Endothelial cell of umbilical vein (primary cell): ENCODE measurements around the gene CTNND2. TPM values are rescaled to one million over a fixed set of nuclear protein-coding genes. Genes with fewer than 3 reads are reported as not detected.

Experiments
- BruUV-seq: library from RNA; stranded (reverse); fragments of 400-500 nt; replicated peaks from 2 replicates; lab custom pipeline; 2021; lab: Mats Ljungman, UMichigan
- CTCF ChIA-PET: fragments of 300-600, 350-600 bp; sonication (Branson Sonifier 250); formaldehyde crosslinking; loops from one replicate; lab custom pipeline; 2021; ENCODE audit warnings: antibody characterized with exemption, inconsistent platforms; lab: Charles Lee
- POLR2A ChIA-PET: fragments of 300-600, 350-600 bp; sonication (Branson Sonifier 250); formaldehyde crosslinking; loops from one replicate; lab custom pipeline; 2021; ENCODE audit warnings: antibody characterized with exemption, inconsistent platforms; lab: Charles Lee
- DNase-seq: peaks from one replicate; pipeline ENCODE4 v3.0.0-alpha.2; 2011; ENCODE audit warnings: low read depth, low spot score
- FAIRE-seq: peaks from 2 replicates; lab custom pipeline; 2011; peaks lifted over from hg19 to GRCh38; lab: Jason Lieb, UNC
- H2AFZ ChIP-seq: 2 replicates; pipeline ENCODE4 v1.6.0; 2012; ENCODE audit warnings: low read depth, low read length, control low read depth, inconsistent platforms
- H3K27ac ChIP-seq: 2 replicates; pipeline ENCODE4 v1.5.1; 2011; ENCODE audit warnings: low read depth, mild to moderate bottlenecking, control low read depth, low read length, moderate library complexity; ENCODE audit not compliant: insufficient read depth
- H3K27me3 ChIP-seq, 2 experiments: 2 replicates each; pipeline versions ENCODE4 v1.6.0 to v1.6.1; 2011; ENCODE audit warnings: low read length in 2 of 2, mixed read lengths in 1 of 2; ENCODE audit not compliant: control insufficient read depth in 2 of 2, insufficient read depth in 2 of 2
- H3K36me3 ChIP-seq, 2 experiments: 2 replicates in 1 of 2; 3 replicates in 1 of 2; pipeline ENCODE4 v1.5.1; 2011; ENCODE audit warnings: low read length in 2 of 2, mild to moderate bottlenecking in 1 of 2, moderate library complexity in 1 of 2; ENCODE audit not compliant: control insufficient read depth in 2 of 2, insufficient read depth in 2 of 2; ENCODE audit errors: extremely low read depth in 1 of 2
- H3K4me1 ChIP-seq: 3 replicates; pipeline ENCODE4 v1.5.1; 2011; ENCODE audit warnings: mild to moderate bottlenecking, low read length; ENCODE audit not compliant: control insufficient read depth, insufficient read depth; ENCODE audit errors: extremely low read depth
- H3K4me2 ChIP-seq: 2 replicates; pipeline ENCODE4 v1.6.1; 2011; ENCODE audit warnings: low read length, control low read depth, mixed read lengths; ENCODE audit not compliant: insufficient read depth
- H3K4me3 ChIP-seq, 3 experiments: fragments of 200-600 bp in 1 of 3; sonication (generic), shearing (Covaris generic) in 1 of 3; replicated peaks in 1 of 3; 2 replicates each; pipeline ENCODE4 v1.5.1; 2011 to 2016; ENCODE audit warnings: control low read depth in 3 of 3, low read length in 3 of 3, mild to moderate bottlenecking in 2 of 3, inconsistent platforms in 1 of 3, low read depth in 1 of 3, moderate library complexity in 1 of 3; ENCODE audit not compliant: insufficient read depth in 1 of 3
- H3K79me2 ChIP-seq: 2 replicates; pipeline ENCODE4 v1.6.0; 2012; ENCODE audit warnings: low read length, inconsistent platforms; ENCODE audit not compliant: control insufficient read depth, insufficient read depth
- H3K9ac ChIP-seq: replicated peaks from 2 replicates; pipeline ENCODE3; 2011; ENCODE audit warnings: low read length, control low read depth; ENCODE audit not compliant: insufficient read depth; ENCODE audit errors: extremely low read depth
- H3K9me1 ChIP-seq: replicated peaks from 3 replicates; pipeline ENCODE4 v1.6.0; 2011; ENCODE audit warnings: mild to moderate bottlenecking, low read length; ENCODE audit not compliant: control insufficient read depth, insufficient read depth; ENCODE audit errors: extremely low read depth
- H3K9me3 ChIP-seq: replicated peaks from 2 replicates; pipeline ENCODE4 v1.5.1; 2012; ENCODE audit warnings: low read length, inconsistent platforms; ENCODE audit not compliant: control insufficient read depth, insufficient read depth
- H4K20me1 ChIP-seq: replicated peaks from 2 replicates; pipeline ENCODE3; 2011; ENCODE audit warnings: mild to moderate bottlenecking, low read length; ENCODE audit not compliant: control insufficient read depth, insufficient read depth; ENCODE audit errors: extremely low read depth
- CTCF ChIP-seq, 2 donors: IDR thresholded peaks; 1 replicate in 1 of 2; 2 replicates in 1 of 2; pipeline ENCODE4 v1.5.1; 2011; ENCODE audit warnings: low read length in 2 of 2, mild to moderate bottlenecking in 2 of 2, moderate library complexity in 2 of 2, control low read depth in 1 of 2, inconsistent platforms in 1 of 2, low read depth in 1 of 2; ENCODE audit not compliant: insufficient read depth in 1 of 2; ENCODE audit errors: extremely low read depth in 1 of 2
- EZH2 ChIP-seq: IDR thresholded peaks from 2 replicates; pipeline ENCODE4 v1.6.1; 2012; ENCODE audit warnings: borderline replicate concordance, low read depth, mild to moderate bottlenecking, moderate library complexity, low read length, inconsistent platforms; ENCODE audit not compliant: severe bottlenecking
- FOS ChIP-seq: IDR thresholded peaks from 2 replicates; pipeline ENCODE4 v1.6.1; 2011; ENCODE audit warnings: mild to moderate bottlenecking, low read length, moderate library complexity, borderline replicate concordance; ENCODE audit not compliant: insufficient read depth
- GATA2 ChIP-seq: IDR thresholded peaks from 2 replicates; pipeline ENCODE4 v1.7.0; 2011; ENCODE audit warnings: low read depth, mild to moderate bottlenecking, moderate library complexity, mixed read lengths, low read length; ENCODE audit not compliant: insufficient read length, insufficient read depth
- JUN ChIP-seq: IDR thresholded peaks from 2 replicates; pipeline ENCODE4 v1.6.1; 2011; ENCODE audit warnings: borderline replicate concordance, low read depth; ENCODE audit not compliant: insufficient read length, insufficient read depth
- MYC ChIP-seq: IDR thresholded peaks from one replicate; pipeline ENCODE4 v1.6.1; 2011; ENCODE audit warnings: mild to moderate bottlenecking, low read depth, low read length
- POLR2A ChIP-seq: IDR thresholded peaks from 2 replicates; pipeline ENCODE4 v1.6.1; 2012; ENCODE audit warnings: low read depth, mild to moderate bottlenecking, control low read depth, low read length
- POLR2AphosphoS5 ChIP-seq: IDR thresholded peaks from 2 replicates; pipeline ENCODE4 v1.6.1; 2012; ENCODE audit warnings: low read depth, mild to moderate bottlenecking, control low read depth, low read length, moderate library complexity; ENCODE audit not compliant: insufficient read depth
- dilution Hi-C: fragments of 300-500 bp; cut with MboI; formaldehyde crosslinking; loops from one replicate; pipeline ENCODE4 v1.15.0; 2019; ENCODE audit warnings: low sequenced_read_pairs; ENCODE audit not compliant: extremely low pct_ligation_motif_present
- intact Hi-C: fragments of 100-400 bp; cut with micrococcal nuclease; formaldehyde crosslinking; loops from one replicate; pipeline ENCODE4 v1.10.0; 2022
- polyA plus RNA-seq, 4 experiments: library from polyadenylated mRNA; depleted of rRNA in 3 of 4; stranded (reverse) in 3 of 4; unstranded in 1 of 4; fragments of >200 nt; gene quantifications; 2 replicates each; pipeline versions ENCODE4 v1.2.1 to v1.2.3, GENCODE V29; 2011 to 2012; ENCODE audit warnings: missing spikeins in 1 of 4
- total RNA-seq: library from RNA; stranded (reverse); gene quantifications from 2 replicates; pipeline ENCODE4 v1.2.3, GENCODE V29; 2021
- TF ChIP-seq, protein P1 (sequence below): IDR thresholded peaks from 2 replicates; pipeline ENCODE4 v1.6.1; 2011; ENCODE audit not compliant: insufficient read depth, insufficient read length

Gene CTNND2
- total and polyA plus RNA-seq, 2 donors (not counting 3 experiments of a cell fraction or from before 2014, with no cell fraction given), result not detected

GRCh38 chr5:11302663-11303062 lies 601.6 kb downstream of the CTNND2 start:
- Histone ChIP-seq H3K27me3 (no peaks in the 10 kb centered on the region), H3K36me3 (no peaks in the 10 kb centered on the region), H3K79me2 (no peaks in the 10 kb centered on the region), H4K20me1 (no peaks in the 10 kb centered on the region), H3K27ac (no peak overlapping the region), H3K4me3 (no peak overlapping the region), H2AFZ (no peak overlapping the region), H3K4me1 (no peaks in the 10 kb centered on the region), H3K4me2 (no peak overlapping the region), H3K9me1 (no peaks in the 10 kb centered on the region), H3K9ac (no peak overlapping the region), H3K9me3 (no peaks in the 10 kb centered on the region)
- CTCF ChIA-PET, result no interaction called here
- TF ChIP-seq JUN (no peak), POLR2A (no peak), FOS (no peak), EZH2 (no peak), GATA2 (no peak), CTCF (IDR thresholded peaks at IDR 0.05; ENCODE audit: extremely low read depth in 1 of 2, insufficient read depth in 1 of 2, low read depth in 1 of 2, low read length in 2 of 2) (no peak), POLR2AphosphoS5 (no peak), MYC (no peak)
- TF ChIP-seq, protein P1, sequence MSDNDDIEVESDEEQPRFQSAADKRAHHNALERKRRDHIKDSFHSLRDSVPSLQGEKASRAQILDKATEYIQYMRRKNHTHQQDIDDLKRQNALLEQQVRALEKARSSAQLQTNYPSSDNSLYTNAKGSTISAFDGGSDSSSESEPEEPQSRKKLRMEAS, result no peak
- no TSS peak for BruUV-seq
- FAIRE-seq (no peak), DNase-seq (no peak)
- dilution Hi-C loops (no loop called here), intact Hi-C loops (no loop called here)
- POLR2A ChIA-PET, result no interaction called here
